ENCODE measurements around the gene NT5C.

DNA sequence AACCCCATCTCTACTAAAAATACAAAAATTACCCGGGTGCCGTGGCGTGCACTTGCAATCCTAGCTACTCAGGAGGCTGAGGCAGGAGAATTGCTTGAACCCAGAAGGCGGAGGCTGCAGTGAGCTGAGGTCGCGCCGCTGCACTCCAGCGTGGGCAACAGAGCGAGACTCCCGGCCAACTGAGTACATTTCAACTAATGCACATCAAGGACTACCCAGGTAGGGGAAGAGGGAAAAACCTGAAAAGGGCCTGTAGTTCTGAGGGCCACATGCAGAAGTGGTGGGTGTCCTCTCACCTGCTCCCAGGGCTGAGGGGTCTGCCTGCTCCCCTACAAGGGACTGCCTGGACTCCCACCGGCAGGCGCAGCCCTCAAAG, 44.4 kb downstream of the NT5C start:
- TF ChIP-seq, protein P1, sequence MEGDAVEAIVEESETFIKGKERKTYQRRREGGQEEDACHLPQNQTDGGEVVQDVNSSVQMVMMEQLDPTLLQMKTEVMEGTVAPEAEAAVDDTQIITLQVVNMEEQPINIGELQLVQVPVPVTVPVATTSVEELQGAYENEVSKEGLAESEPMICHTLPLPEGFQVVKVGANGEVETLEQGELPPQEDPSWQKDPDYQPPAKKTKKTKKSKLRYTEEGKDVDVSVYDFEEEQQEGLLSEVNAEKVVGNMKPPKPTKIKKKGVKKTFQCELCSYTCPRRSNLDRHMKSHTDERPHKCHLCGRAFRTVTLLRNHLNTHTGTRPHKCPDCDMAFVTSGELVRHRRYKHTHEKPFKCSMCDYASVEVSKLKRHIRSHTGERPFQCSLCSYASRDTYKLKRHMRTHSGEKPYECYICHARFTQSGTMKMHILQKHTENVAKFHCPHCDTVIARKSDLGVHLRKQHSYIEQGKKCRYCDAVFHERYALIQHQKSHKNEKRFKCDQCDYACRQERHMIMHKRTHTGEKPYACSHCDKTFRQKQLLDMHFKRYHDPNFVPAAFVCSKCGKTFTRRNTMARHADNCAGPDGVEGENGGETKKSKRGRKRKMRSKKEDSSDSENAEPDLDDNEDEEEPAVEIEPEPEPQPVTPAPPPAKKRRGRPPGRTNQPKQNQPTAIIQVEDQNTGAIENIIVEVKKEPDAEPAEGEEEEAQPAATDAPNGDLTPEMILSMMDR (IDR thresholded peaks at IDR 0.05; ENCODE audit: low read depth, low read length, poor library complexity, severe bottlenecking): no peak
- no peak for TF ChIP-seq EZH2phosphoT487 (IDR thresholded peaks at IDR 0.05; ENCODE audit: borderline replicate concordance, low read length)

Measured in DOHH2 (cell line).